ENCODE results near the gene BIVM.

Gene BIVM

DNA sequence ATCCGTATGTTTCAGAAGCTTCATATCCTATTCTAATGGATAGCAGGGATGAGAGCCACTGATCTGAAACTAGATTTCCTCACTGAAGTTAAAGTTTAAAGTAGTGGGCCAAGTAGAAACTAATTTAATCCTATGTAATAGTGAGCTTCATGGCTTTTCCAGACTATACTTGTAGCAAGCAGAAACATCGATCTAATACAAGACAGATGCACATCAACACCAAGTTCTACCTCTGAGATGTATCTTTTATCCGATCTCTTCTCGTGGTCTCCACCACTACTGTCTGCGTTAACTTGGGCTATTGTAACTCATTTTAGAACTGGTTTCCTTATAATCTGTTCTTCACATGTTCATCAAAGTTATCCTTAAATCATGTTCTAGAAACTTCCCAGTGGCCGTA, 50.0 kb downstream of the BIVM start:
- TF ChIP-seq, protein P1, sequence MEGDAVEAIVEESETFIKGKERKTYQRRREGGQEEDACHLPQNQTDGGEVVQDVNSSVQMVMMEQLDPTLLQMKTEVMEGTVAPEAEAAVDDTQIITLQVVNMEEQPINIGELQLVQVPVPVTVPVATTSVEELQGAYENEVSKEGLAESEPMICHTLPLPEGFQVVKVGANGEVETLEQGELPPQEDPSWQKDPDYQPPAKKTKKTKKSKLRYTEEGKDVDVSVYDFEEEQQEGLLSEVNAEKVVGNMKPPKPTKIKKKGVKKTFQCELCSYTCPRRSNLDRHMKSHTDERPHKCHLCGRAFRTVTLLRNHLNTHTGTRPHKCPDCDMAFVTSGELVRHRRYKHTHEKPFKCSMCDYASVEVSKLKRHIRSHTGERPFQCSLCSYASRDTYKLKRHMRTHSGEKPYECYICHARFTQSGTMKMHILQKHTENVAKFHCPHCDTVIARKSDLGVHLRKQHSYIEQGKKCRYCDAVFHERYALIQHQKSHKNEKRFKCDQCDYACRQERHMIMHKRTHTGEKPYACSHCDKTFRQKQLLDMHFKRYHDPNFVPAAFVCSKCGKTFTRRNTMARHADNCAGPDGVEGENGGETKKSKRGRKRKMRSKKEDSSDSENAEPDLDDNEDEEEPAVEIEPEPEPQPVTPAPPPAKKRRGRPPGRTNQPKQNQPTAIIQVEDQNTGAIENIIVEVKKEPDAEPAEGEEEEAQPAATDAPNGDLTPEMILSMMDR (conservative IDR thresholded peaks at IDR 0.05; ENCODE audit: low read depth, low read length) = no peak
- no peak for DNase-seq (ENCODE audit: low read depth)
- H3K4me3 ChIP-seq (ENCODE audit: low read depth, low read length) = no peak overlapping the region

DNA sequence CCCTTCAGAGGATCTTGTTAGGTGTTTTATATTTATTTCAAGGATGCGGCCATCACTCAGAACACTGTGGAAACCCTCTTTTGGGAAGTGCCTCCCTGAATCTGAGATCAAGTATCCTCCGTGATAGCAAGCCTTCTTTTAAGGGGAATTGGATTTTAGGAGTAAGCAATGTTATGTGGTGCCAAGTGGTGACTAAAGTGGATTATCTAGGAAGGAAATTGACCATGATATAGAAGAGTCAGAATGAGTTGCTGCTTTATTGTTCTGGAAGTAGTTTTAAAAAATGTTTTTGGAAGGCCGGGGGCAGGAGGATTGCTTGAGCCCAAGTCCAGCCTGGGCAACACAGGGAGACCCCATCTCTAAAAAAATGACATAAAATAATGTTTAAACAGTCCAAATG, 53.6 kb downstream of the BIVM start:
- TF ChIP-seq, protein P1 (conservative IDR thresholded peaks at IDR 0.05; ENCODE audit: low read depth, low read length) = no peak
- no peak for DNase-seq (ENCODE audit: low read depth)
- no peak overlapping the region for H3K4me3 ChIP-seq (ENCODE audit: low read depth, low read length)

DNA sequence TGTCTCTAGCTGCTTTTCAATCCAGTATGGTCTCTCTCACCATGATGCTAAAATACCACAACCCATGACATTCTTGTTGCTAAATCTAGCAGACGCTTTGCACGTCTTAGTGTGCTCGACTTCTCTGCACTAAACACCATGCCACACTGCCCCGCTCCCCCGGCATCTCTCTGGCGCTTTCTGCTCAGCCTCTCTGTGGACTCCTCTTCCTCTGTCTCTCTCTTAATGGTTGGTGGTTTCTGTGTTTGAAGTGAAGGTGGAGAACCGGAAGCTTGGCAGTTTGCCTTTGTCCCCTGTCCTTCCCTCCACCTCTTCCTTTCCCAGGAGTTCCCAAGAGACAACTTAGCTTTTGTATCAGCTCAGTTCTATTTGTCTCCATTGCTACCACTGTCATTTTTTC, 55.8 kb downstream of the BIVM start:
- TF ChIP-seq, protein P1 (conservative IDR thresholded peaks at IDR 0.05; ENCODE audit: low read depth, low read length) = no peak
- DNase-seq (ENCODE audit: low read depth) = no peak
- H3K4me3 ChIP-seq (ENCODE audit: low read depth, low read length) = no peak overlapping the region

DNA sequence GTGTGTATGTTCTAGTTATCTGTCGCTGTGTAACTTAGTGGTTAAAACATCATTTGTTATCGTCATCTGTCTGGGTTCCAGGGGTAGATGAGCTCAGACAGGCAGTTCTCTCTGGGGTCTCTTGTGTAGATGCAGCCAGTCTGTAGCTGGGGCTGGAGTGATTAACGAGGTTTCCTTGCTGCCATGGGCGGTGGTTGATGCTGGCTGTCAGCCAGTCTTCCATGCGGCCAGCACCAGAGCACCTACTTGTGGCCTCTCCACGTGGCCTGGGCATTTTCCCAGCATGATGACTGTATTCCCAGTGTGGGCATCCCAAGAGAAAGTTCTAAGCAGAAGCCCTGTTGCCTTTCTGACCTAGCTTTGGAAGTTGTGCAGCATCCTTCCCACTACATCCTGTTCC, 57.6 kb downstream of the BIVM start:
- H3K4me3 ChIP-seq (ENCODE audit: low read depth, low read length) = no peak overlapping the region
- DNase-seq (ENCODE audit: low read depth) = no peak
- TF ChIP-seq, protein P1 (conservative IDR thresholded peaks at IDR 0.05; ENCODE audit: low read depth, low read length) = no peak

DNA sequence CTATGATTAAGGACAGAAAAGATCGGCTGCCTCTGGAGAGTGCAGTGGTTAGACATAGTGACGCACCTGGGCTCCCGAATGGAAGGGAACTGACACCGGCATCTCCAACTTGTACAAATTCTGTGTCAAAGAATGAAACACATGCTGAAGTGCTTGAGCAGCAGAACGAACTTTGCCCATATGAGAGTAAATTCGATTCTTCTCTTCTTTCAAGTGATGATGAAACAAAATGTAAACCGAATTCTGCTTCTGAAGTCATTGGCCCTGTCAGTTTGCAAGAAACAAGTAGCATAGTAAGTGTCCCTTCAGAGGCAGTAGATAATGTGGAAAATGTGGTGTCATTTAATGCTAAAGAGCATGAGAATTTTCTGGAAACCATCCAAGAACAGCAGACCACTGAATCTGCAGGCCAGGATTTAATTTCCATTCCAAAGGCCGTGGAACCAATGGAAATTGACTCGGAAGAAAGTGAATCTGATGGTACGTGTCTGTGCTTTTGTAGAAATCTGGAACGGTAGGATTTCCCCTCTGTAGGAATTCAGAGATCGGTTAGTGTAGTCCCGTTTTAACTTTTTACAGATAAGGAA, 63.8 kb downstream of the BIVM start:
- TF ChIP-seq, protein P1 (conservative IDR thresholded peaks at IDR 0.05; ENCODE audit: low read depth, low read length) = no peak
- no peak overlapping the region for H3K4me3 ChIP-seq (ENCODE audit: low read depth, low read length)
- DNase-seq (ENCODE audit: low read depth) = no peak

DNA sequence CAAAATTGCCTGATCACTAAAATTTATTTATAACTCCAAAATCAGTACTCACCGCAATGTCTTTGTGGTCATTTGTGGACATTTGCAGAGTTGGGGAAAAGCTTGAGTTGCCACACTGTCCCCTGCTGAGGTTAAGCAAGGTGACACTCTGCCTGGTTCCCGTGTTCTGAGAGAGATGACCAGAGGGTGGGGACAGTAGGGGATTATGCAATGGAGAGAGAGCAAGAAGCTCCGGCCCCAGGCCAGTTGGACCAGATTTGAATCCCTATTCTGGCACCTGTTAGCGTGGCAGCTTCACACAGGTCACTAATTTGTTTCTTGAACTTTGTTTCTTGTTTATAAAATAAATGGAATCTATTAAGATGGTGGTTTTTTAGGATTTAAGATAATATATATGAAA, 64.7 kb downstream of the BIVM start:
- TF ChIP-seq, protein P1 (conservative IDR thresholded peaks at IDR 0.05; ENCODE audit: low read depth, low read length) = no peak
- no peak for DNase-seq (ENCODE audit: low read depth)
- H3K4me3 ChIP-seq (ENCODE audit: low read depth, low read length) = no peak overlapping the region

DNA sequence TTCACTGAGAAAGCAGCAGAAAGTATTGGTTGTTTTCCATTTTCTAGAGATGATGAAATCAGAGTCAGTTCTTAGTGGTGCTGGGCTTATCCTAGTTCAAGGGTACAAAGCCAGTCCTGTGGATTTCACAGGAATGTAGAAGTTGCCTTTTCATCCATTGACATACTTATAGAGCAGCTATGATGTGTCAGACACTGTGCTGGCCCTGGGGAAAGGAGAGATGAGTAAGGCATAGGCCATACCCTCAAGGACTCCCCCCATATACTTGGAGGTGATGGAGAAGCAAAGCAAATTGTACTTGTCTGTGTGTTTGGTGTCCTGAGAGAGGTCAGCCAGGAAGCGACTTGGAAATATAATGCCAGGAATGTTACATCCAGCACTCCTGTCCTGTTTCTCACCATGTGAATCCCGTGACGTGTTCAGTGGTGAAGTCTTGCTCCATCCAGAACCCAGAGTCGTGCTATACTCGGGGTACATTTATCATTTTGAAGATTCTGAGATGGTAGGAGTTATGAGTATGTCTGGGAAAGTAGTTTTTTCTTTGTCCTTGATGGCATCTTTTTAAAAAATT, 69.5 kb downstream of the BIVM start:
- no peak overlapping the region for H3K4me3 ChIP-seq (ENCODE audit: low read depth, low read length)
- TF ChIP-seq, protein P1 (conservative IDR thresholded peaks at IDR 0.05; ENCODE audit: low read depth, low read length) = no peak
- DNase-seq (ENCODE audit: low read depth) = peak; percentile 49

Measured in choroid plexus epithelial cell (primary cell).